HepG2 (cell line): Measurements from ENCODE around the gene PCDHB3.

Source experiments
- IKZF5 ChIP-seq: IDR thresholded peaks from 2 replicates; pipeline ENCODE4 v1.6.1; 2018; ENCODE audit warnings: missing genetic modification reagents, mild to moderate bottlenecking, missing compliant biosample characterization
- JUNB ChIP-seq: sonication (generic); formaldehyde crosslinking; IDR thresholded peaks from 2 replicates; pipeline ENCODE4 v1.8.0; 2022; ENCODE audit warnings: missing genetic modification reagents, mild to moderate bottlenecking, borderline replicate concordance
- NR2F1 ChIP-seq, 2 experiments: fragments of 450-650 bp in 1 of 2; formaldehyde crosslinking in 1 of 2; IDR thresholded peaks; 2 replicates each; pipeline versions ENCODE4 v1.5.0 to v1.6.1; 2016 to 2020; ENCODE audit warnings: mild to moderate bottlenecking in 1 of 2, missing compliant biosample characterization in 1 of 2, missing genetic modification reagents in 1 of 2, moderate library complexity in 1 of 2

- TF ChIP-seq IKZF5 (CRISPR knock-in tag) (no peak), NR2F1 (CRISPR knock-in tag; IDR thresholded peaks at IDR 0.05) (no peak), JUNB (CRISPR knock-in tag) (no peak)
Measured at GRCh38 chr5:141135718-141136266, 35.5 kb downstream of the PCDHB3 start.
